ENCODE measurements around the gene ASTN1. TPM values are rescaled to one million over a fixed set of nuclear protein-coding genes. Genes with fewer than 3 reads are reported as not detected.

ASTN1 gene
- total RNA-seq, 1 experiment from 2014 or later: not detected

GRCh38 chr1:176944606-176945005 lies 219.9 kb downstream of the ASTN1 start:
- intact Hi-C loops (cut with micrococcal nuclease): no loop called here
- no peaks in the 10 kb centered on the region for H3K36me3 ChIP-seq (ENCODE audit: low read depth, low read length)
- ChIA-PET POLR2A (ENCODE audit: unreplicated experiment) (no interaction called here), CTCF (no interaction called here)
- TF ChIP-seq, protein P1, sequence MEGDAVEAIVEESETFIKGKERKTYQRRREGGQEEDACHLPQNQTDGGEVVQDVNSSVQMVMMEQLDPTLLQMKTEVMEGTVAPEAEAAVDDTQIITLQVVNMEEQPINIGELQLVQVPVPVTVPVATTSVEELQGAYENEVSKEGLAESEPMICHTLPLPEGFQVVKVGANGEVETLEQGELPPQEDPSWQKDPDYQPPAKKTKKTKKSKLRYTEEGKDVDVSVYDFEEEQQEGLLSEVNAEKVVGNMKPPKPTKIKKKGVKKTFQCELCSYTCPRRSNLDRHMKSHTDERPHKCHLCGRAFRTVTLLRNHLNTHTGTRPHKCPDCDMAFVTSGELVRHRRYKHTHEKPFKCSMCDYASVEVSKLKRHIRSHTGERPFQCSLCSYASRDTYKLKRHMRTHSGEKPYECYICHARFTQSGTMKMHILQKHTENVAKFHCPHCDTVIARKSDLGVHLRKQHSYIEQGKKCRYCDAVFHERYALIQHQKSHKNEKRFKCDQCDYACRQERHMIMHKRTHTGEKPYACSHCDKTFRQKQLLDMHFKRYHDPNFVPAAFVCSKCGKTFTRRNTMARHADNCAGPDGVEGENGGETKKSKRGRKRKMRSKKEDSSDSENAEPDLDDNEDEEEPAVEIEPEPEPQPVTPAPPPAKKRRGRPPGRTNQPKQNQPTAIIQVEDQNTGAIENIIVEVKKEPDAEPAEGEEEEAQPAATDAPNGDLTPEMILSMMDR (conservative IDR thresholded peaks at IDR 0.05; ENCODE audit: low read depth, low read length): no peak
- no peak for TF ChIP-seq EZH2 (IDR thresholded peaks at IDR 0.05; ENCODE audit: low read length, unreplicated experiment)
- TF ChIP-seq EZH2phosphoT487 (IDR thresholded peaks at IDR 0.05; ENCODE audit: borderline replicate concordance, low read length): no peak
- no TSS peak for BruUV-seq (replicated peaks)
- no peaks in the 10 kb centered on the region for H3K27me3 ChIP-seq (ENCODE audit: low read length)
- no peaks in the 10 kb centered on the region for H3K79me2 ChIP-seq (ENCODE audit: low read length)
- H3K4me1 ChIP-seq (ENCODE audit: insufficient read depth, low read length): no peaks in the 10 kb centered on the region
- H3K9ac ChIP-seq (ENCODE audit: low read length): no peak overlapping the region
- no peaks in the 10 kb centered on the region for H3F3A ChIP-seq (ENCODE audit: low read length, unreplicated experiment)
- H2AFZ ChIP-seq (ENCODE audit: low read length): no peak overlapping the region
- no peak overlapping the region for H3K4me2 ChIP-seq (ENCODE audit: low read length)
- H3K4me3 ChIP-seq (ENCODE audit: low read length): no peak overlapping the region
- H3K9me3 ChIP-seq (ENCODE audit: low read length): no peaks in the 10 kb centered on the region
- ATAC-seq (no peak), DNase-seq (no peak)
- no peaks in the 10 kb centered on the region for H3K9me2 ChIP-seq (replicated peaks; ENCODE audit: low read length)
- H3K27ac ChIP-seq (ENCODE audit: low read length): no peak overlapping the region
- no peaks in the 10 kb centered on the region for H4K20me1 ChIP-seq (ENCODE audit: low read length)

GRCh38 chr1:176943783-176944182 lies 220.7 kb downstream of the ASTN1 start:
- Histone ChIP-seq H3K36me3 (ENCODE audit: low read depth, low read length) (no peaks in the 10 kb centered on the region), H3K27ac (ENCODE audit: low read length) (no peak overlapping the region), H3K4me1 (ENCODE audit: insufficient read depth, low read length) (no peaks in the 10 kb centered on the region), H3F3A (ENCODE audit: low read length, unreplicated experiment) (no peaks in the 10 kb centered on the region), H3K9ac (ENCODE audit: low read length) (no peak overlapping the region), H3K9me3 (ENCODE audit: low read length) (no peaks in the 10 kb centered on the region), H3K9me2 (replicated peaks; ENCODE audit: low read length) (no peaks in the 10 kb centered on the region), H3K79me2 (ENCODE audit: low read length) (no peaks in the 10 kb centered on the region), H4K20me1 (ENCODE audit: low read length) (no peaks in the 10 kb centered on the region), H3K4me3 (ENCODE audit: low read length) (no peak overlapping the region), H3K4me2 (ENCODE audit: low read length) (no peak overlapping the region), H2AFZ (ENCODE audit: low read length) (no peak overlapping the region), H3K27me3 (ENCODE audit: low read length) (no peaks in the 10 kb centered on the region)
- intact Hi-C loops (cut with micrococcal nuclease): no loop called here
- TF ChIP-seq EZH2phosphoT487 (IDR thresholded peaks at IDR 0.05; ENCODE audit: borderline replicate concordance, low read length): no peak
- TF ChIP-seq EZH2 (IDR thresholded peaks at IDR 0.05; ENCODE audit: low read length, unreplicated experiment): no peak
- TF ChIP-seq, protein P1 (conservative IDR thresholded peaks at IDR 0.05; ENCODE audit: low read depth, low read length): no peak
- DNase-seq (no peak), ATAC-seq (no peak)
- ChIA-PET CTCF (no interaction called here), POLR2A (ENCODE audit: unreplicated experiment) (no interaction called here)
- BruUV-seq (replicated peaks): no TSS peak

GRCh38 chr1:176942346-176942745 lies 222.2 kb downstream of the ASTN1 start:
- no peaks in the 10 kb centered on the region for H3K36me3 ChIP-seq (ENCODE audit: low read depth, low read length)
- ATAC-seq (no peak), DNase-seq (no peak)
- TF ChIP-seq EZH2 (IDR thresholded peaks at IDR 0.05; ENCODE audit: low read length, unreplicated experiment): no peak
- no peaks in the 10 kb centered on the region for H3K4me1 ChIP-seq (ENCODE audit: insufficient read depth, low read length)
- H4K20me1 ChIP-seq (ENCODE audit: low read length): no peaks in the 10 kb centered on the region
- H3F3A ChIP-seq (ENCODE audit: low read length, unreplicated experiment): no peaks in the 10 kb centered on the region
- no peaks in the 10 kb centered on the region for H3K27me3 ChIP-seq (ENCODE audit: low read length)
- ChIA-PET CTCF (no interaction called here), POLR2A (ENCODE audit: unreplicated experiment) (no interaction called here)
- intact Hi-C loops (cut with micrococcal nuclease): no loop called here
- H3K9me2 ChIP-seq (replicated peaks; ENCODE audit: low read length): no peaks in the 10 kb centered on the region
- H3K4me2 ChIP-seq (ENCODE audit: low read length): no peak overlapping the region
- H3K9ac ChIP-seq (ENCODE audit: low read length): no peak overlapping the region
- no peaks in the 10 kb centered on the region for H3K9me3 ChIP-seq (ENCODE audit: low read length)
- H3K27ac ChIP-seq (ENCODE audit: low read length): no peak overlapping the region
- no TSS peak for BruUV-seq (replicated peaks)
- no peak overlapping the region for H2AFZ ChIP-seq (ENCODE audit: low read length)
- H3K79me2 ChIP-seq (ENCODE audit: low read length): no peaks in the 10 kb centered on the region
- no peak overlapping the region for H3K4me3 ChIP-seq (ENCODE audit: low read length)
